GM23338 (cell line): ENCODE data around the gene ZMAT5. TPM values are rescaled to one million over a fixed set of nuclear protein-coding genes. Genes with fewer than 3 reads are reported as not detected.

Source experiments
- ATAC-seq: fragments of 200-7000 bp; cut with Tn5 transposase; 3 replicates; pipeline ENCODE4 v1.9.1; 2020
- DNase-seq: peaks from one replicate; pipeline ENCODE4 v3.0.0-alpha.2; 2015; ENCODE audit warnings: low spot score
- H2AFZ ChIP-seq: fragments of 200-600 bp; sonication (generic); 2 replicates; pipeline ENCODE4 v1.8.0; 2016; ENCODE audit warnings: antibody characterized with exemption, mild to moderate bottlenecking, moderate library complexity
- H3F3A ChIP-seq: fragments of 200-600 bp; sonication (generic); replicated peaks from 2 replicates; pipeline ENCODE4 v1.8.0; 2017; ENCODE audit warnings: antibody characterized with exemption, mixed run types, low read depth
- H3K27ac ChIP-seq: fragments of 200-600 bp; sonication (generic); 2 replicates; pipeline ENCODE4 v1.6.1; 2016; ENCODE audit warnings: low read depth
- H3K27me3 ChIP-seq: fragments of 200-600 bp; sonication (generic); 2 replicates; pipeline ENCODE4 v1.8.0; 2016; ENCODE audit warnings: mild to moderate bottlenecking, mixed run types, moderate library complexity; ENCODE audit not compliant: insufficient read depth
- H3K36me3 ChIP-seq: fragments of 200-600 bp; sonication (generic); 2 replicates; pipeline ENCODE4 v1.8.0; 2016; ENCODE audit warnings: mild to moderate bottlenecking; ENCODE audit not compliant: insufficient read depth
- H3K4me1 ChIP-seq: fragments of 200-600 bp; sonication (generic); 2 replicates; pipeline ENCODE4 v1.8.0; 2016; ENCODE audit warnings: mild to moderate bottlenecking, moderate library complexity; ENCODE audit not compliant: insufficient read depth
- H3K4me2 ChIP-seq: fragments of 200-600 bp; sonication (generic); 2 replicates; pipeline ENCODE4 v1.7.1; 2017; ENCODE audit warnings: mixed run types
- H3K4me3 ChIP-seq: fragments of 200-600 bp; sonication (generic); 2 replicates; pipeline ENCODE4 v1.6.1; 2016; ENCODE audit warnings: mixed run types
- H3K79me2 ChIP-seq: fragments of 200-600 bp; sonication (generic); replicated peaks from 2 replicates; pipeline ENCODE4 v1.8.0; 2017; ENCODE audit warnings: mild to moderate bottlenecking; ENCODE audit not compliant: insufficient read depth
- H3K9me2 ChIP-seq: fragments of 200-600 bp; sonication (generic); 2 replicates; pipeline ENCODE4 v1.8.0; 2017; ENCODE audit not compliant: insufficient read depth
- H4K20me1 ChIP-seq: fragments of 200-600 bp; sonication (generic); replicated peaks from 2 replicates; pipeline ENCODE4 v1.8.0; 2017; ENCODE audit warnings: mild to moderate bottlenecking; ENCODE audit not compliant: insufficient read depth
- H3K27ac Mint-ChIP-seq: 2 replicates; pipeline ENCODE4 v1.8.0; 2020; ENCODE audit warnings: inconsistent platforms, mild to moderate bottlenecking, moderate library complexity, mixed read lengths
- H3K27me3 Mint-ChIP-seq: 3 replicates; pipeline ENCODE4 v1.8.0; 2022; ENCODE audit warnings: low read depth, mild to moderate bottlenecking, moderate library complexity, mixed read lengths, inconsistent platforms; ENCODE audit not compliant: insufficient read depth, poor library complexity
- H3K36me3 Mint-ChIP-seq: 3 replicates; pipeline ENCODE4 v1.8.0; 2021; ENCODE audit warnings: low read depth, mild to moderate bottlenecking, inconsistent platforms, moderate library complexity, mixed read lengths
- H3K4me1 Mint-ChIP-seq: 3 replicates; pipeline ENCODE4 v1.8.0; 2020; ENCODE audit warnings: mild to moderate bottlenecking, inconsistent platforms, mixed read lengths
- H3K4me3 Mint-ChIP-seq: 3 replicates; pipeline ENCODE4 v1.8.0; 2021; ENCODE audit warnings: moderate library complexity, mild to moderate bottlenecking, inconsistent platforms, mixed read lengths
- H3K9me3 Mint-ChIP-seq: 3 replicates; pipeline ENCODE4 v1.8.0; 2020; ENCODE audit warnings: moderate library complexity, mild to moderate bottlenecking, inconsistent platforms, mixed read lengths
- CREB1 ChIP-seq: fragments of 250-450 bp; sonication (Bioruptor Pico); IDR thresholded peaks from 2 replicates; pipeline ENCODE4 v1.5.0; 2020; ENCODE audit warnings: low read depth, mild to moderate bottlenecking, moderate library complexity
- CTCF ChIP-seq, 2 experiments: fragments of 200-600 bp in 1 of 2; sonication (generic) in 1 of 2; conservative IDR thresholded peaks; 2 replicates each; pipeline versions ENCODE4 v1.5.1 to v1.6.1; 2016 to 2017; ENCODE audit warnings: antibody characterized with exemption in 2 of 2, low read depth in 2 of 2, mild to moderate bottlenecking in 2 of 2, moderate library complexity in 1 of 2
- ETS1 ChIP-seq: IDR thresholded peaks from 2 replicates; pipeline ENCODE4 v1.6.1; 2016; ENCODE audit warnings: antibody characterized with exemption
- EZH2 ChIP-seq: fragments of 200-600 bp; sonication (generic); IDR thresholded peaks from one replicate; pipeline ENCODE4 v1.8.0; 2017; ENCODE audit warnings: antibody characterized with exemption, mild to moderate bottlenecking, low read depth; ENCODE audit not compliant: unreplicated experiment
- EZH2phosphoT487 ChIP-seq: fragments of 200-600 bp; sonication (generic); IDR thresholded peaks from one replicate; pipeline ENCODE4 v1.8.1; 2018; ENCODE audit warnings: antibody characterized with exemption; ENCODE audit not compliant: unreplicated experiment
- JUNB ChIP-seq: IDR thresholded peaks from one replicate; pipeline ENCODE4 v1.6.1; 2016; ENCODE audit warnings: antibody characterized with exemption; ENCODE audit not compliant: unreplicated experiment
- NANOG ChIP-seq: IDR thresholded peaks from 2 replicates; pipeline ENCODE4 v1.6.1; 2016; ENCODE audit warnings: antibody characterized with exemption, borderline replicate concordance
- POLR2AphosphoS5 ChIP-seq: IDR thresholded peaks from 2 replicates; pipeline ENCODE4 v1.6.1; 2016; ENCODE audit warnings: antibody characterized with exemption, low read depth
- STAT1 ChIP-seq: IDR thresholded peaks from one replicate; pipeline ENCODE4 v1.6.1; 2016; ENCODE audit warnings: antibody characterized with exemption; ENCODE audit not compliant: unreplicated experiment
- ZNF114 ChIP-seq: fragments of 250-450 bp; sonication (Bioruptor Pico); IDR thresholded peaks from 2 replicates; pipeline ENCODE4 v1.5.0; 2020; ENCODE audit warnings: mild to moderate bottlenecking, moderate library complexity
- ZNF331 ChIP-seq: fragments of 250-450 bp; sonication (Bioruptor Pico); IDR thresholded peaks from 2 replicates; pipeline ENCODE4 v1.5.0; 2020; ENCODE audit warnings: low read depth, mild to moderate bottlenecking, moderate library complexity
- ZNF462 ChIP-seq: fragments of 250-450 bp; sonication (Bioruptor Pico); IDR thresholded peaks from 2 replicates; pipeline ENCODE4 v1.5.0; 2020; ENCODE audit warnings: mild to moderate bottlenecking, moderate library complexity
- polyA plus RNA-seq: library from polyadenylated mRNA; unstranded; fragments of >200 nt; fragmentation: Nextera tagmentation; extraction: Ambion mirVana; gene quantifications from 2 replicates; pipeline ENCODE4 v1.2.1, GENCODE V29; 2016
- total RNA-seq: library from RNA; depleted of rRNA; stranded (reverse); fragments of >200 nt; shearing (Covaris generic); gene quantifications from 2 replicates; pipeline ENCODE4 v1.2.3, GENCODE V29; 2014

ZMAT5 gene
- total and polyA plus RNA-seq, 2 experiments from 2014 or later = 14.6 to 25.4 TPM

- no peaks in the 10 kb centered on the region for H3K4me1 Mint-ChIP-seq
- Histone ChIP-seq H2AFZ (no peak overlapping the region), H3K79me2 (no peaks in the 10 kb centered on the region), H3K4me2 (no peak overlapping the region), H3K4me1 (no peaks in the 10 kb centered on the region), H3K27me3 (no peaks in the 10 kb centered on the region), H3F3A (no peaks in the 10 kb centered on the region), H3K9me2 (no peaks in the 10 kb centered on the region), H3K27ac (no peak overlapping the region), H3K36me3 (no peaks in the 10 kb centered on the region; the same call in none of the 2 replicates), H3K4me3 (no peak overlapping the region), H4K20me1 (no peaks in the 10 kb centered on the region)
- TF ChIP-seq ETS1 (no peak), ZNF114 (CRISPR knock-in tag) (no peak)
- no peak for DNase-seq
- no peak for ATAC-seq
- H3K9me3 Mint-ChIP-seq = no peaks in the 10 kb centered on the region
- no peak overlapping the region for H3K4me3 Mint-ChIP-seq
- peaks cover 16% of the 10 kb centered on the region for H3K36me3 Mint-ChIP-seq
- H3K27me3 Mint-ChIP-seq = no peaks in the 10 kb centered on the region
- H3K27ac Mint-ChIP-seq = no peak overlapping the region
Measured at GRCh38 chr22:29795663-29796062, 28.9 kb upstream of the ZMAT5 start.

- ATAC-seq = no peak
- Mint-ChIP-seq H3K36me3 (peaks cover 16% of the 10 kb centered on the region), H3K27me3 (peaks cover 2% of the 10 kb centered on the region), H3K27ac (no peak overlapping the region), H3K4me3 (no peak overlapping the region), H3K9me3 (no peaks in the 10 kb centered on the region), H3K4me1 (no peaks in the 10 kb centered on the region)
- Histone ChIP-seq H3K4me3 (no peak overlapping the region), H3K27ac (no peak overlapping the region), H4K20me1 (no peaks in the 10 kb centered on the region), H2AFZ (no peak overlapping the region), H3K79me2 (no peaks in the 10 kb centered on the region), H3K27me3 (no peaks in the 10 kb centered on the region), H3F3A (no peaks in the 10 kb centered on the region), H3K9me2 (no peaks in the 10 kb centered on the region), H3K36me3 (no peaks in the 10 kb centered on the region; the same call in 1 of the 2 replicates), H3K4me1 (no peaks in the 10 kb centered on the region), H3K4me2 (no peak overlapping the region)
- DNase-seq = no peak
- TF ChIP-seq EZH2phosphoT487 (no peak), ZNF114 (CRISPR knock-in tag) (no peak), CTCF (conservative IDR thresholded peaks at IDR 0.05; ENCODE audit: low read depth in 2 of 2) (no peak), JUNB (no peak), POLR2AphosphoS5 (no peak), ETS1 (no peak), ZNF331 (no peak), ZNF462 (CRISPR knock-in tag) (no peak), CREB1 (no peak), NANOG (no peak), STAT1 (no peak), EZH2 (no peak)
Measured at GRCh38 chr22:29793396-29793795, 26.6 kb upstream of the ZMAT5 start.
